PC-3 (cell line): ENCODE results near the gene ELANE. TPM values are rescaled to one million over a fixed set of nuclear protein-coding genes. Genes with fewer than 3 reads are reported as not detected.
A peak's percentile ranks its signal among the peaks of the same experiment; 100 is the strongest.

Source experiments
- ATAC-seq: fragments of 200-7000 bp; cut with Tn5 transposase; 2 replicates; pipeline ENCODE4 v1.9.1; 2020; ENCODE audit warnings: mild to moderate bottlenecking, moderate library complexity
- BruUV-seq: library from RNA; stranded (reverse); fragments of 400-500 nt; replicated peaks from 2 replicates; lab custom pipeline; 2021; lab: Mats Ljungman, UMichigan
- CTCF ChIA-PET: fragments of 300-600 bp; sonication (Branson Sonifier 250); formaldehyde crosslinking; loops from one replicate; lab custom pipeline; 2022; ENCODE audit warnings: antibody characterized with exemption; lab: Charles Lee
- POLR2A ChIA-PET: fragments of 300-600 bp; sonication (Branson Sonifier 250); formaldehyde crosslinking; loops from one replicate; lab custom pipeline; 2022; ENCODE audit warnings: antibody characterized with exemption; ENCODE audit not compliant: unreplicated experiment; lab: Charles Lee
- DNase-seq: peaks from one replicate; pipeline ENCODE4 v3.0.0-alpha.2; 2015
- H2AFZ ChIP-seq: fragments of 300-600 bp; sonication (generic); 2 replicates; pipeline ENCODE4 v1.6.0; 2016; ENCODE audit warnings: antibody characterized with exemption, low read length
- H3F3A ChIP-seq: fragments of 300-600 bp; sonication (generic); one replicate; pipeline ENCODE4 v1.6.0; 2017; ENCODE audit warnings: antibody characterized with exemption, low read length, control low read depth, mild to moderate bottlenecking; ENCODE audit not compliant: unreplicated experiment
- H3K27ac ChIP-seq: fragments of 300-600 bp; sonication (generic); 2 replicates; pipeline ENCODE4 v1.5.1; 2016; ENCODE audit warnings: mild to moderate bottlenecking, low read length
- H3K27me3 ChIP-seq: fragments of 300-600 bp; sonication (generic); 2 replicates; pipeline ENCODE4 v1.6.1; 2016; ENCODE audit warnings: low read length, mixed read lengths
- H3K36me3 ChIP-seq: fragments of 300-600 bp; sonication (generic); 2 replicates; pipeline ENCODE4 v1.6.1; 2016; ENCODE audit warnings: low read depth, mixed run types, low read length, mixed read lengths
- H3K4me1 ChIP-seq: fragments of 300-600 bp; sonication (generic); 2 replicates; pipeline ENCODE4 v1.5.1; 2016; ENCODE audit warnings: low read length; ENCODE audit not compliant: insufficient read depth
- H3K4me2 ChIP-seq: fragments of 300-600 bp; sonication (generic); 2 replicates; pipeline ENCODE4 v1.6.0; 2016; ENCODE audit warnings: low read length
- H3K4me3 ChIP-seq: fragments of 300-600 bp; sonication (generic); 2 replicates; pipeline ENCODE4 v1.5.1; 2016; ENCODE audit warnings: mild to moderate bottlenecking, low read length, mixed read lengths
- H3K79me2 ChIP-seq: fragments of 300-600 bp; sonication (generic); 2 replicates; pipeline ENCODE4 v1.6.1; 2017; ENCODE audit warnings: low read length, mixed read lengths
- H3K9ac ChIP-seq: fragments of 300-600 bp; sonication (generic); 2 replicates; pipeline ENCODE4 v1.6.0; 2016; ENCODE audit warnings: mild to moderate bottlenecking, low read length
- H3K9me2 ChIP-seq: fragments of 300-600 bp; sonication (generic); replicated peaks from 2 replicates; pipeline ENCODE4 v1.6.1; 2016; ENCODE audit warnings: mixed run types, low read length, mixed read lengths
- H3K9me3 ChIP-seq: fragments of 300-600 bp; sonication (generic); 2 replicates; pipeline ENCODE4 v1.6.1; 2016; ENCODE audit warnings: low read length, mixed read lengths
- H4K20me1 ChIP-seq: fragments of 300-600 bp; sonication (generic); 2 replicates; pipeline ENCODE4 v1.6.1; 2016; ENCODE audit warnings: low read length, mixed read lengths
- EZH2 ChIP-seq: fragments of 300-600 bp; sonication (generic); IDR thresholded peaks from one replicate; pipeline ENCODE4 v1.6.1; 2017; ENCODE audit warnings: antibody characterized with exemption, mild to moderate bottlenecking, low read length; ENCODE audit not compliant: unreplicated experiment
- EZH2phosphoT487 ChIP-seq: fragments of 300-600 bp; sonication (generic); IDR thresholded peaks from 2 replicates; pipeline ENCODE4 v1.6.1; 2018; ENCODE audit warnings: mild to moderate bottlenecking, antibody characterized with exemption, low read length, borderline replicate concordance
- intact Hi-C: fragments of 100-400 bp; cut with micrococcal nuclease; formaldehyde crosslinking; loops from 2 replicates; pipeline ENCODE4 v1.9.0; 2023
- total RNA-seq: library from RNA; depleted of rRNA; stranded (reverse); fragments of >200 nt; gene quantifications from 2 replicates; pipeline ENCODE4 v1.2.3, GENCODE V29; 2014
- TF ChIP-seq, protein P1 (sequence below): fragments of 300-600 bp; sonication (generic); conservative IDR thresholded peaks from 2 replicates; pipeline ENCODE4 v1.5.1; 2017; ENCODE audit warnings: antibody characterized with exemption, low read depth, mild to moderate bottlenecking, low read length

ELANE gene
- total RNA-seq, 1 experiment from 2014 or later, result not detected

GRCh38 chr19:899336-900042 is 47.4 kb downstream of the ELANE start:
- ATAC-seq, result no peak
- H3K36me3 ChIP-seq, result no peaks in the 10 kb centered on the region
- POLR2A ChIA-PET, result no interaction called here

GRCh38 chr19:900043-900301 is 47.9 kb downstream of the ELANE start:
- CTCF ChIA-PET, result no interaction called here
- Histone ChIP-seq H4K20me1 (no peaks in the 10 kb centered on the region), H3K4me2 (no peak overlapping the region), H3K4me1 (no peaks in the 10 kb centered on the region), H3K79me2 (peaks cover 14% of the 10 kb centered on the region), H2AFZ (no peak overlapping the region), H3F3A (no peaks in the 10 kb centered on the region), H3K9me2 (no peaks in the 10 kb centered on the region), H3K27me3 (no peaks in the 10 kb centered on the region), H3K36me3 (no peaks in the 10 kb centered on the region), H3K9ac (no peak overlapping the region), H3K27ac (no peak overlapping the region), H3K4me3 (no peak overlapping the region), H3K9me3 (no peaks in the 10 kb centered on the region)
- POLR2A ChIA-PET, result no interaction called here
- intact Hi-C loops, result no loop called here
- DNase-seq (no peak), ATAC-seq (no peak)
- BruUV-seq, result no TSS peak
- TF ChIP-seq, protein P1, sequence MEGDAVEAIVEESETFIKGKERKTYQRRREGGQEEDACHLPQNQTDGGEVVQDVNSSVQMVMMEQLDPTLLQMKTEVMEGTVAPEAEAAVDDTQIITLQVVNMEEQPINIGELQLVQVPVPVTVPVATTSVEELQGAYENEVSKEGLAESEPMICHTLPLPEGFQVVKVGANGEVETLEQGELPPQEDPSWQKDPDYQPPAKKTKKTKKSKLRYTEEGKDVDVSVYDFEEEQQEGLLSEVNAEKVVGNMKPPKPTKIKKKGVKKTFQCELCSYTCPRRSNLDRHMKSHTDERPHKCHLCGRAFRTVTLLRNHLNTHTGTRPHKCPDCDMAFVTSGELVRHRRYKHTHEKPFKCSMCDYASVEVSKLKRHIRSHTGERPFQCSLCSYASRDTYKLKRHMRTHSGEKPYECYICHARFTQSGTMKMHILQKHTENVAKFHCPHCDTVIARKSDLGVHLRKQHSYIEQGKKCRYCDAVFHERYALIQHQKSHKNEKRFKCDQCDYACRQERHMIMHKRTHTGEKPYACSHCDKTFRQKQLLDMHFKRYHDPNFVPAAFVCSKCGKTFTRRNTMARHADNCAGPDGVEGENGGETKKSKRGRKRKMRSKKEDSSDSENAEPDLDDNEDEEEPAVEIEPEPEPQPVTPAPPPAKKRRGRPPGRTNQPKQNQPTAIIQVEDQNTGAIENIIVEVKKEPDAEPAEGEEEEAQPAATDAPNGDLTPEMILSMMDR, result no peak
- TF ChIP-seq EZH2 (no peak), EZH2phosphoT487 (no peak)

More at GRCh38 chr19:899336-900042, 47.4 kb downstream of the ELANE start:
- CTCF ChIA-PET, result no interaction called here
- TF ChIP-seq EZH2, result no peak
- no peak for TF ChIP-seq EZH2phosphoT487
- TF ChIP-seq, protein P1, result no peak
- Histone ChIP-seq H3K4me2 (no peak overlapping the region), H3K9me3 (no peaks in the 10 kb centered on the region), H3K27ac (no peak overlapping the region), H3K4me3 (no peak overlapping the region), H3K79me2 (peaks cover 9% of the 10 kb centered on the region; the same call in 1 of the 2 replicates), H3K27me3 (no peaks in the 10 kb centered on the region), H3K9ac (no peak overlapping the region), H3F3A (no peaks in the 10 kb centered on the region), H4K20me1 (no peaks in the 10 kb centered on the region), H2AFZ (no peak overlapping the region), H3K4me1 (no peaks in the 10 kb centered on the region), H3K9me2 (no peaks in the 10 kb centered on the region)
- BruUV-seq, result no TSS peak
- no peak for DNase-seq
- intact Hi-C loops, result no loop called here

DNA sequence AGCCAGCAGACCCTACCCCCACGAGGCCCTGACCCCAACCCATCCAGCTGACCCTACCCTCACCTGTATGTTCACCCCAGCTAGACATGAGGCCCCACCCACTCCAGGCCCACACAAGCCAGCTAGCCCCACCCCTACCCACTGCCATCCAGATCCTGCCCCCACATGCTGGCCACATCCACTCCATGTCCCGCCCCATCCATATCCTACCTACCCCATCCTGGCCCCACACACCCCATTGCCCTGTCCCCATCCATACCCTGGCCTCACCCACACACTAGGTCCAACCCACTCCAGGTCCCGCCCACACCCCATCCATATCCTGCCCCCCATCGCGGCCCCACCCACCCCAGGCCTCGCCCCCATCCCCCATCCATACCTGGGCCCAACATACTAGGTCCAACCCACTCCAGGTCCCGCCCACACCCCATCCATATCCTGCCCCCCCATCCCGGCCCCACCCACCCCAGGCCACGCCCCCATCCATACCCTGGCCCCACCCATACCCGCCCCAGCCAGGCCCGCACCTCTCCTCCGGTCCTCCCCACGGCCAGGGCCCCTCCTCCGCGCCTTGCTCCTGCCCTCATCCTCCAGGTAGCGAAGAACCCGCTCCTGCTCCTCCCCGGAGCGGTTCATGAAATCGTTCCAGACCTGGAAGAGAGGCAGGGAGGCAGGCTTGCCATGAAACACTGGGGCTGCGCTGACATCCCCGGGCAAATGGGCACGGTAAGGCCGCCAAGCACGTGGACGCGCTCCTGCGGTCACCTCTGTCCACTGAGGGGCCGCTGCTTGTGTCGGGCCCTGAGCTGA is 48.4 kb downstream of the ELANE start:
- no peaks in the 10 kb centered on the region for H3K27me3 ChIP-seq
- ATAC-seq (peak; percentile 48), DNase-seq (peak; percentile 23)
- H3K4me2 ChIP-seq, result no peak overlapping the region
- H3K4me1 ChIP-seq, result no peaks in the 10 kb centered on the region
- H3K9me2 ChIP-seq, result no peaks in the 10 kb centered on the region
- POLR2A ChIA-PET, result no interaction called here
- no peak overlapping the region for H3K9ac ChIP-seq
- H3K79me2 ChIP-seq, result peaks cover 15% of the 10 kb centered on the region
- no peaks in the 10 kb centered on the region for H3K9me3 ChIP-seq
- TF ChIP-seq EZH2 (no peak), EZH2phosphoT487 (no peak)
- TF ChIP-seq, protein P1, result no peak
- H3K27ac ChIP-seq, result no peak overlapping the region
- H3K4me3 ChIP-seq, result no peak overlapping the region
- CTCF ChIA-PET, result no interaction called here
- no peak overlapping the region for H2AFZ ChIP-seq
- H3K36me3 ChIP-seq, result no peaks in the 10 kb centered on the region
- no TSS peak for BruUV-seq
- intact Hi-C loops, result no loop called here
- no peaks in the 10 kb centered on the region for H4K20me1 ChIP-seq
- no peaks in the 10 kb centered on the region for H3F3A ChIP-seq
